Measurements from ENCODE around the gene LAMA4. TPM values are rescaled to one million over a fixed set of nuclear protein-coding genes. Genes with fewer than 3 reads are reported as not detected.

The LAMA4 gene
- total RNA-seq, 3 donors from 2014 or later = 15.9 to 101 (median 37.0) TPM

DNA sequence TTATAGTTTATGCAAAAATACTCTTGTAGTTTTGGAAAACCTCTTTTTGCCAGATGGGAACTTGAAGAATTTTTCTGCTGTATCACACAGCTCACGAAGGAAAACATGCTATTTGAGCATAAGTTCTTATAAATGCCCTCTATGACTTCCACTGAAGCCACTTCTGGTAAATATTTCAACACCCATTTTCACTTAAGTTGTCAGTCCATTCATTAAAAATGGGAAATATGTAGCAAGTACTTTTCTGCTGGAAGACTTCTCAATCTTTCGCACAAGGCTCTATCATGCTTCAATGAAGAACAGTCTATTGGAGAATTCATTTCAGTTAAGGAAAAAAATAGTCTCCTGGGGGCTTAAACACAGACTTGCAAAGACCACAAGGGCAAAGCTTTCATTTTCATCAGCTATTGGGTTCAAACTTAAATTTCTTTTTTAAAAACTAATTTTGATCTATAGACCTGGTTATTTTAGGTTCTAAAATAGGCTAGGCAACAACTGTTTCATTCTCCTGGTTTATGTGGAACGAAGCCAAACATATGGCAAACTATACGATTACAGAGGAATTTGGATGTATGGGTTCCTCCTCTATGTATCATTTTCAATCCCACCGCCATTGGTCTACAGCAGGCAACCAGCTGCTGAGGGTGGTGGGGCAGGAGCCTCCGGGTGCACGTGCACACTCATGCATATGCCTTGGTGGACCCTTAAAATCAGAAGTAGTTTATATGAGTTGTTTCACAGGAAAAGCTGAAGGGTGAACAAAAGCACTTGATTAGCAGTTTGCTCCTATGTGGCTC is 38.7 kb downstream of the LAMA4 start:
- H3K4me1 ChIP-seq (ENCODE audit: low read depth) = no peaks in the 10 kb centered on the region
- no peak for ATAC-seq
- H3K9me3 ChIP-seq = no peaks in the 10 kb centered on the region
- no peak overlapping the region for H3K4me3 ChIP-seq
- intact Hi-C loops (cut with DNase I, micrococcal nuclease) = no loop called here
- TF ChIP-seq, protein P1, sequence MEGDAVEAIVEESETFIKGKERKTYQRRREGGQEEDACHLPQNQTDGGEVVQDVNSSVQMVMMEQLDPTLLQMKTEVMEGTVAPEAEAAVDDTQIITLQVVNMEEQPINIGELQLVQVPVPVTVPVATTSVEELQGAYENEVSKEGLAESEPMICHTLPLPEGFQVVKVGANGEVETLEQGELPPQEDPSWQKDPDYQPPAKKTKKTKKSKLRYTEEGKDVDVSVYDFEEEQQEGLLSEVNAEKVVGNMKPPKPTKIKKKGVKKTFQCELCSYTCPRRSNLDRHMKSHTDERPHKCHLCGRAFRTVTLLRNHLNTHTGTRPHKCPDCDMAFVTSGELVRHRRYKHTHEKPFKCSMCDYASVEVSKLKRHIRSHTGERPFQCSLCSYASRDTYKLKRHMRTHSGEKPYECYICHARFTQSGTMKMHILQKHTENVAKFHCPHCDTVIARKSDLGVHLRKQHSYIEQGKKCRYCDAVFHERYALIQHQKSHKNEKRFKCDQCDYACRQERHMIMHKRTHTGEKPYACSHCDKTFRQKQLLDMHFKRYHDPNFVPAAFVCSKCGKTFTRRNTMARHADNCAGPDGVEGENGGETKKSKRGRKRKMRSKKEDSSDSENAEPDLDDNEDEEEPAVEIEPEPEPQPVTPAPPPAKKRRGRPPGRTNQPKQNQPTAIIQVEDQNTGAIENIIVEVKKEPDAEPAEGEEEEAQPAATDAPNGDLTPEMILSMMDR (IDR thresholded peaks at IDR 0.05) = no peak
- no peaks in the 10 kb centered on the region for H3K36me3 ChIP-seq (ENCODE audit: low read depth)
- DNase-seq = no peak

DNA sequence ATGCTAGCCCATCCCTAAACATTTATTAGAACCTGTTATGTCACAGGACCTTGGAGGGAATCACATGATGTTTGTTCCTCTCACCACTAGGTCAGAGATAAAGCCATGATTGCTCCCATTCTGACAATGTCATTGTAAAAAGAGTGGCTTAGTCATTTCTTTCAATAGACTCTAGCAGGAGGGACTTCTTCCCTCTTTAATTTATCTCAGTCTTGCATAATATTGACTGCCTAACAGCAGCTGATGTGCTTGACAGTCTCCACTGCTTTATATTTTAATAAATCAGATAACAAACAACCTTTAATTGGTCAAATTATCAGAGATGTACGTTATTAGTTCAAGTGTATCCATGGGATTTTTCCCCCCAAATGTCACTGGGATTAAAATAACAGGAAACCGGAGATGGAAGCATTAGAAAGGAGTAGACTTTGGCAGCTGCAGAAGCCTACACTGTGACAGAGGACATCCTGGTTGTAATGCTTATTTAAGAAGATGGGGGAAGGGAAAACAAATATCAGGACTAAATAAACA is 39.6 kb downstream of the LAMA4 start:
- no peaks in the 10 kb centered on the region for H3K4me1 ChIP-seq (ENCODE audit: low read depth)
- intact Hi-C loops (cut with DNase I, micrococcal nuclease) = no loop called here
- no peaks in the 10 kb centered on the region for H3K36me3 ChIP-seq (ENCODE audit: low read depth)
- H3K4me3 ChIP-seq = no peak overlapping the region
- ATAC-seq (no peak), DNase-seq (no peak)
- no peaks in the 10 kb centered on the region for H3K9me3 ChIP-seq
- TF ChIP-seq, protein P1 (IDR thresholded peaks at IDR 0.05) = no peak

DNA sequence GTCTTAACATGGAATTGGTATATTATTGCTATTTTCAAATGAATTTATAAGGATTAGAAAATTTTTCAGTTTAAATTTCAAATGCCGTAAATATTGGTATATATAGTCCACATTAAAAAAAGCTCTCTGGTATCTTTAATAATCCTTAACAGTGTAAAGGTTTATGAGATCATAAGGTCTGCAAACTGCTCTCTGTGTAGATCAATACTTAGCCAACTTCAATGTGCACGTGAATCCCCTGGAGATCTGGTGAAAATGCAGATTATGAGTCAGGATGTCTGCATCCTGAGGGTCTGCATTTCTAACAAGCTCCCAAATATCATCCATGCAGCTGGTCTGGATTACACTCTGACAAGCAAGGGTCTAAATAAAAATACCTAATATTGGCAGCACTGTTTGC is 43.5 kb downstream of the LAMA4 start:
- no peaks in the 10 kb centered on the region for H3K36me3 ChIP-seq (ENCODE audit: low read depth)
- ATAC-seq (no peak), DNase-seq (no peak)
- no peaks in the 10 kb centered on the region for H3K4me1 ChIP-seq (ENCODE audit: low read depth)
- H3K9me3 ChIP-seq = no peaks in the 10 kb centered on the region
- TF ChIP-seq, protein P1 (IDR thresholded peaks at IDR 0.05) = no peak
- H3K4me3 ChIP-seq = no peak overlapping the region
- intact Hi-C loops (cut with DNase I, micrococcal nuclease) = no loop called here

DNA sequence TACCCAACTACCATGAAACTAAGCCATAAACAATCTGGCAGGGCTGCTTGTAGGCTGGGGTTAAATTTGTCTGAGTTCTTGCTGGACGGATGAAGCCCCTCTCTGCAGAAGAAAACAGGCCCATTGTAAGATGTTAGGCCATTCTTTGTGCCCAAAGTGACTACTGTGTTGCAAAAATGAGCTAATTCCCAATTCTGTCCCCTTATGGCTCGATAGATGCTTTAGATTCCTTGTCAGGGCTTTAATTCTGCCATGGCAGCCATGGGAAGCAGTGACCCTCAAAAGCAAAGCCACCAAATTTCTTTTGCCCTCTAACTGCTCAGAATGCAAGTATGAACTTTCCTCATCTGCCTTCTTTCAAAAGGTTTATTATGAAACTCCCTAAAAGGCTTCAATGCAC is 45.2 kb downstream of the LAMA4 start:
- H3K36me3 ChIP-seq (ENCODE audit: low read depth) = no peaks in the 10 kb centered on the region
- ATAC-seq (no peak), DNase-seq (no peak)
- H3K9me3 ChIP-seq = no peaks in the 10 kb centered on the region
- intact Hi-C loops (cut with DNase I, micrococcal nuclease) = no loop called here
- TF ChIP-seq, protein P1 (IDR thresholded peaks at IDR 0.05) = no peak
- H3K4me1 ChIP-seq (ENCODE audit: low read depth) = peaks cover 5% of the 10 kb centered on the region
- H3K4me3 ChIP-seq = no peak overlapping the region

DNA sequence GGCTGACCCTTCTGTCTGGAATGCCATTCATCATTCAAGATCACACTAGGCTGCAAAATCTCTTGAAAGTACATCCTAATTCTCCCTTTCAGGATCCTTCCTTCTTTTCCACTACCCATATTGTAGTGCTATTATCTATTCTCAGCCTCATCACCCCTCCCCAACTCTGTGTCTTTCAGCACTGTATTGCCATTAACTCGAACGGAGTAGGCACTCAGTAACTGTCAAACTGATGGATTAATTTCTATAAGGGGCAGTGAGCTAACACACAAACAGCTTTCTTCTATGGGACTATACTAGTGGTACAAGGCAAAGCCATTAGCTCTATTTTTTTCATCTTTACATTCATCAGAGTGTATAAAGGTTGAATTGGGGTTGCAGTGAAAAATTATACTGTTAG is 46.6 kb downstream of the LAMA4 start:
- H3K4me1 ChIP-seq (ENCODE audit: low read depth) = peaks cover 11% of the 10 kb centered on the region
- no peak overlapping the region for H3K4me3 ChIP-seq
- TF ChIP-seq, protein P1 (IDR thresholded peaks at IDR 0.05) = no peak
- no peak for ATAC-seq
- DNase-seq = no peak
- no peaks in the 10 kb centered on the region for H3K36me3 ChIP-seq (ENCODE audit: low read depth)
- no peaks in the 10 kb centered on the region for H3K9me3 ChIP-seq
- intact Hi-C loops (cut with DNase I, micrococcal nuclease) = no loop called here

Measured in mucosa of descending colon (tissue), 3 donors.